ENCODE data around the gene SAMHD1.
"Not testable (repeated sequence)": the region's sequence is repeated elsewhere in the genome, so short reads cannot be mapped to it uniquely, and the experiment has no call there.

The SAMHD1 gene

DNA sequence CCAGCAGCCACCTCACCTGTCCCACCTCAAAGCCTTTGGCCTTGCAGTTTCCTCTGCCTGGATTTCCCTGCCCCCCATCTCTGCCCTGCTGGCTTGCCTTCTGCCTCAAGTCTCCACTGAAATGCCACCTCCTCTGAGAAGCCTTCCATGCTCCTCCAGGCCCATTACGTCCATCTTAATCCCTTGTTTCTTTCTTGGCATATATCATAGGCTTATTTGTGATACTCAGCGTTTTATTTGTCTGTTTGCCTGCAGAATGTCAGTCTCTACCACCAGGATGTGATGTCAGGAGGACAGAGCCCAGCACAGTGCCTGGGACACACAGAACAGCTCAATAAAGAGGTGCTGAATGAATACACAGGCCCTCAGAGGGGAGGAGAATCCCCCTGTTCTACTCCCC, 100.0 kb downstream of the SAMHD1 start:
- no peak for DNase-seq (ENCODE audit: low spot score)

DNA sequence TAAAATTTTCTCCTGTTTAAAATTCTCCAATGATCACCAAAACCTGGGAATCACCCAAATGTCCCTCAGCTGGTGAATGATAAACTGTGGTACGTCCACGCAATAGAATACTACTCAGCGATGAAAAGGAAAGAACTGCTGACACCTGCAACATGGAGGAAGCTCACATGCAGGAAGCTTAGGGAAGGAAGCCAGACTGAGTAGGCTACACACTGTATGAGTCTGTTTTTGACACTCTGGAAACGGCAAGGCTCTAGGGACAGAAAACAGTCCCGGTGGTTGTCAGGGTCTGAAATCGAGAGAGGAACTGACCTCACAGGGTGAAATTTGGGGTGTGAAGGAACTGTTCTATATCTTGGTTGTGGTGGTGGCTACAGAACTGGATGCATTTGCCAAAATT, 100.7 kb downstream of the SAMHD1 start:
- DNase-seq (ENCODE audit: low spot score) = no peak

DNA sequence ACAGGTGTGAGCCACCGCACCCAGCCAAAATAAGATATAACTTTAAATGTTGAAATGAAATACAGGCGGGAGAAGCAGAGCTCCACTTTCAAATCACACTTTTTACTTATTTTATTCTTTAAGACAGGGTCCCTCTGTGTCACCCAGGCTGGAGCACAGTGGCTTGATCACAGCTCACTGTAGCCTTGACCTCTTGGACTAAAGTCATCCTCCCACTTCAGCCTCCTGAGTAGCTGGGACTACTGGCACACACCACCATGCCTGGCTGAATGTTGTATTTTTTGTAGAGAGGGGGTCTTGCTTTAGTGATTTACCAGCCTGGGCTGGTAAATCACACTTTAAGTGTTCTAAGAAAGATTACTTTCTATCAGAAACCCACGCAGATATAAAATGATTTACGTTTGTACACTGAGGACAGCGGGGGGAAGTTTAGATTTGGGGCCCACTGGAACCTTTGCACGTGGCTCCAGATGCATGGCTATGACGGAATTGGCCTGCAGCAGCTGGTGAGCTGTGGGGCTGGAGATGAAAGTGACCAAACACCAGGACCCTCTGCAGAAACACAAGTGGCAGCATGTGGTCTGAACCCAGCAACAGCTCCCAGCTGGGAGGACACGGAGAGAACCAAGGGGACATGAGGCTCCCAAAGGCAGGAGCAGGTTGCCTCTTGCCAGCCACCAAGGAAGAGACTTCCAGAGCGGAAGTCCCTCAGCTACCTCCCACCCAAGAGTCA, 102.0 kb downstream of the SAMHD1 start:
- DNase-seq (ENCODE audit: low spot score) = no peak

DNA sequence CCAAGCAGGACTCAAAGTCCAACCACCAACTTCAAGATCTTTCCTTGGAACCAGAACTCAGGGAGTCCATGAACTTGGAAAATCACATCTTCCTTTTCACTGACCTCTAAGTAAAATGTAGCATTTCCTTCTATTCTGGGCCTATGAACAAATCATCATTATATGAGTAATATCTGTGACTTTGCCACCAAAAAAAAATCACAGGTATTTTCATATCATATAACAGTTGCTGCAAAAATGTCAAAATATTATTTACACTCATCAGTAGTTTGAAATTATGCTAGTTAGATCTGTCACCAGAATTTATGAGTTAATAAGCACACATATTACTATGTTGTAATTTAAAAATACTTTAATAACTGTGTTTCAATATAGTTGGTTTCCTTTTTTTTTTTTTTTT, 102.8 kb downstream of the SAMHD1 start:
- no peak for DNase-seq (ENCODE audit: low spot score)

DNA sequence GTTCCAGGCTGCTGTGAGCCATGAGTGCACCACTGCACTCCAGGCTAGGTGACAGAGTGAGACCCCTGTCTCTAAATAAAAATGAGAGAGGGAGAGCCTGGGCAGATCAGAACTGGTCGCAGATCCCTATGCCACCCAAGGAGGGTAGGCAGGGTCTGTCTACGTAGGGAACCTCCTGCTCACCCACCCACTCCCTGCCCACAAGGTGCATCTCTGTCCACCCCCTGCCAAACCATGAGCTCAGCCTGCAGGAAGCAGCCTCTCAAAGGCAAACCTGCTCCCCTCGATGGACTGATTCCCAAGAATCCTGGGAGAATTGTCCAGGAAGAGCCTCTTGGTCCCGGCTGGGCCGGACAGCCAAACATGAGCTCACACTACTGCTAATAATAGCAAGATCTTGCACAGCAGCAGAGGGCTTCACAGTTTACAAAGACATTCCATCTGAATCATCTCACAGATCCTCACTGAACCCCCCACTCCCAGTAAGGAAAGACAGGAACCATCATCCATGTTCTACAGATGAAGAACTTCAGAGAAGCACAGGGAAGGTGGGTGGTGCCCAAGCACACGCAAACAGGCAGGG, 103.3 kb downstream of the SAMHD1 start:
- DNase-seq (ENCODE audit: low spot score) = no peak

DNA sequence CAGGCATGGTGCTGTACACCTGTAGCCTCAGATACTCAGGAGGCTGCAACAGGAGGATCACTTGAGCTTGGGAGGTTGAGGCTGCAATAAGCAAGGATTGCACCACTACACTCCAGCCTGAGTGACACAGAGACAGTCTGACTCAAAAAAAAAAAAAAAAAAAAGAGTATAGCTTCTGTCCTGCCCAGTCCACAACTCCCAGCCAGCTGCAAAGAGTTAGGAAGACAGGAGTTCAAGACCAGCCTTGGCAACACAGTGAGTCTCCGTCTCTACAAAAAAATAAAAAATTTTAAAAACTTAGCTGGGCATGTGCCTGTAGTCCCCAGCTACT, 103.8 kb downstream of the SAMHD1 start:
- no peak for DNase-seq (ENCODE audit: low spot score)

DNA sequence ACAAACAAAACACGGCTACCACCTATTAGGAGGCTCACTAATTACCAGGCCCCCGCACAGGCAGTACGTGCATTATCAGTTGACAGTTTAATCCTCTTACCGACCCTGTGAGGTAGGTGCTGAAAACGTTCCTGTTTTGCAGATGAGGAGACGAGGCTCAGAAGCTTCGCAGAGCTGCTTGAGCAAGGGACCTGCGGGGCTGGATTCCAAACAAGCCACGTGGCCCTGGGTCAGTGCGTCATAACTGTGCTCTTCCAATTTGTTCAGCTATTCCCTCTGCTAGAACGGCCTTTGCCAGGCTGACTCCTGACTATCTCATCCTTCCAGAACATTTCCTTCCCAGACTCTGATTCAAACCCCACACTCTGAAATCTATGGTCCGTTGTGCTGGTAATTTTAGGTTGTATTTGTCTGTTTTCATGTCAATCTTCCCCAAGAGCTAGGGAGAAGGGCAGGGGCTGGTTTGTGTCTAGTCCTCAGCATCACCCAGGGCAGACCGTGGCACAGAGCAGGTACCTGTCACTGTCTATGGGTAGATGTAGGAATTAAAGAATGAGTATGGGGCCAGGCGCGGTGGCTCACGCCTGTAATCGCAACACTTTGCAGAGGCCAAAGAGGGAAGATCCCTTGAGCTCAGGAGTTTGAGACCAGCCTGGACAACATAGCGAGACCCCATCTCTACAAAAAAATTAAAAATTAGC, 104.3 kb downstream of the SAMHD1 start:
- DNase-seq (ENCODE audit: low spot score) = no peak

DNA sequence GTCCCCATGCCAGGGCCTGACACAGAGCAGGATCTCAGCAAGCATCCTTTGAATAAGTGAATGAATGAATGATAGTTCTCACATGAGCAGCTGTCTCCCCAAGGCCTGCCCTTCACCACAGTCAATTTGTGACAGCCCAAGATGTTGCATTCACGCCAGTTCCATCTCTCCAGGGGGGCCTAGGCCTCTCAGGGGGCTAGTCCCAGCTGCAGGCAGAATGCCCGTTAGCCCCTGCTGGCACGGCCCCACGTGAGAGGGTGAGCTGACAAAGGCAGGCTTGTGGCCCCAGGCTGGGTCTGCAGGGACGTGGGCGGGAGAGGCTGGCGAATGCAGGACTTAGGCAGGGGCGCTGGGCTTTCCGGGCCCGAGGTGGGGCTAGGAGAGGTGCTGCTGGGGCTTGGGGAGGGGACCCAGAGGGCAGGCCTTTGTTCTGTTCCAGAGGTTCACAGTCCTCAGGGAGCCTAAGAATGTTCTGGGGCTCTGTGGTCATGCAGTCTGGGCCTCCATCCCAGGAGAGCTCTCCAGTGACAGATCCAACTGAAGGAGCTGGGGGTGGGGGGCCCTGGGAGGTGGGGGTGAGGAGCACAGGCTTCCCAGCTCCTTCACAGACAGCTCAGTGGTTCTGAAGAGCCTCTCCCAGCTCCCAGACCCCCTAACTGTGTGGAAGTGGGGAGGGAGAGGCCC, 106.1 kb downstream of the SAMHD1 start:
- no peak for DNase-seq (ENCODE audit: low spot score)

DNA sequence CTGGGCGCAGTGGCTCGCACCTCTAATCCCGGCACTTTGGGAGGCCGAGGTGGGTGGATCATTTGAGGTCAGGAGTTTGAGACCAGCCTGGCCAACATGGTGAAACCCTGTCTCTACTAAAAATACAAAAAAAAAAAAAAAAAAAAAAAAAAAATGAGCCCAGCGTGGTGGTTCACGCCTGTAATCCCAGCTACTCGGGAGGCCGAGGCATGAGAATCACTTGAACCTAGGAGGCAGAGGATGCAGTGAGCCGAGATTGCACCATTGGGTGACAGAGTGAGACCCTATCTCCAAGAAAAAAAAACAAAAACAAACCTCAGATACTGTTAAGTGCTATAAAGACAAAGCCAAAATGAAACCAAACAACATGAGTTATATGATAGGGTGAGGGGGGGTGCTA, 110.5 kb downstream of the SAMHD1 start:
- DNase-seq (ENCODE audit: low spot score) = not testable (repeated sequence)
